C4-2B (cell line): ENCODE measurements around the gene CALR3.

Source experiments
- ZFX ChIP-seq: fragments of 450-650 bp; IDR thresholded peaks from 2 replicates; pipeline ENCODE4 v1.6.1; 2017
- TF ChIP-seq, protein P1 (sequence below): fragments of 450-650 bp; conservative IDR thresholded peaks from 2 replicates; pipeline ENCODE4 v1.5.1; 2017; ENCODE audit warnings: mild to moderate bottlenecking

DNA sequence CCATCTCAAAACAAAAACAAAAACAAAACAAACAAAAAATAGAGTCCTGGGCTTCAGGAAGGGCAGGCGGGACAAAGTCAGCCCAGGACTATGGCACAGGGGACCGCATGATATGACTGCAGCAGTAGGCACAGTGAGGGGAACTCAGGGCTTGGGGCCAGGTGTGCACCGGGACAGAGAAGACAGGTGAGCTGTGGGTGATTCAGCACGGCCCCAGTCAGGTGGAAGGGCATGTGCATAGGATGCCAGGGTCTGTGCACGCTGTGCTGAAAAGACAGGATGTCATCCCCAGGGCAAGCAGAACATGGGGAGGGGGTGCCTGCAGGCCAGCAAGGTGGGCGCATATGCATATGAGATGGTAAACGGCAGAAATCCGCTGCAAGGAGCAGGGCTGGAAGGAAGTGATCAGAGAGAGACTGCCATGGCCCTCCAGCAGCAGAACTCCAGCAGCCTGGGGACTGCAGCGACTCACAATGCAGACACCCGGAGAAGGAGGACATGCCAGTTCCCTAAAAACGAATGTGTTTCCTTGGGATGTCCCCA lies 39.2 kb downstream of the CALR3 start:
- TF ChIP-seq, protein P1, sequence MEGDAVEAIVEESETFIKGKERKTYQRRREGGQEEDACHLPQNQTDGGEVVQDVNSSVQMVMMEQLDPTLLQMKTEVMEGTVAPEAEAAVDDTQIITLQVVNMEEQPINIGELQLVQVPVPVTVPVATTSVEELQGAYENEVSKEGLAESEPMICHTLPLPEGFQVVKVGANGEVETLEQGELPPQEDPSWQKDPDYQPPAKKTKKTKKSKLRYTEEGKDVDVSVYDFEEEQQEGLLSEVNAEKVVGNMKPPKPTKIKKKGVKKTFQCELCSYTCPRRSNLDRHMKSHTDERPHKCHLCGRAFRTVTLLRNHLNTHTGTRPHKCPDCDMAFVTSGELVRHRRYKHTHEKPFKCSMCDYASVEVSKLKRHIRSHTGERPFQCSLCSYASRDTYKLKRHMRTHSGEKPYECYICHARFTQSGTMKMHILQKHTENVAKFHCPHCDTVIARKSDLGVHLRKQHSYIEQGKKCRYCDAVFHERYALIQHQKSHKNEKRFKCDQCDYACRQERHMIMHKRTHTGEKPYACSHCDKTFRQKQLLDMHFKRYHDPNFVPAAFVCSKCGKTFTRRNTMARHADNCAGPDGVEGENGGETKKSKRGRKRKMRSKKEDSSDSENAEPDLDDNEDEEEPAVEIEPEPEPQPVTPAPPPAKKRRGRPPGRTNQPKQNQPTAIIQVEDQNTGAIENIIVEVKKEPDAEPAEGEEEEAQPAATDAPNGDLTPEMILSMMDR: no peak
- TF ChIP-seq ZFX: no peak
